Glomerular visceral epithelial cell (primary cell): ENCODE data around the gene RNFT2.

Experiments used
- DNase-seq: peaks from one replicate; pipeline ENCODE4 v3.0.0-alpha.2; 2016; ENCODE audit errors: extremely low spot score

The RNFT2 gene

GRCh38 chr12:116878567-116879508, 140.7 kb downstream of the RNFT2 start:
- no peak for DNase-seq

GRCh38 chr12:116879509-116880212, 141.5 kb downstream of the RNFT2 start:
- DNase-seq: no peak

GRCh38 chr12:116880213-116880816, 142.2 kb downstream of the RNFT2 start:
- DNase-seq: no peak

GRCh38 chr12:116880817-116881324, 142.8 kb downstream of the RNFT2 start:
- DNase-seq: peak; percentile 47

- no peak for DNase-seq
Measured at GRCh38 chr12:116881325-116881876, 143.3 kb downstream of the RNFT2 start, which contains the start of gene HRK. Gene HRK (minus strand): TSS chr12:116881441. CDS start chr12:116881307, 134 bp downstream.

GRCh38 chr12:116881877-116882507, 143.9 kb downstream of the RNFT2 start:
- no peak for DNase-seq

- peak; percentile 10 for DNase-seq
Measured at GRCh38 chr12:116882742-116883141, 144.6 kb downstream of the RNFT2 start.

GRCh38 chr12:116884871-116885270, 146.8 kb downstream of the RNFT2 start:
- DNase-seq: no peak

- no peak for DNase-seq
Measured at GRCh38 chr12:116885491-116885890, 147.4 kb downstream of the RNFT2 start.

- no peak for DNase-seq
Measured at GRCh38 chr12:116887244-116887643, 149.1 kb downstream of the RNFT2 start.

GRCh38 chr12:116887897-116888296, 149.8 kb downstream of the RNFT2 start:
- no peak for DNase-seq

GRCh38 chr12:116890330-116890729, 152.2 kb downstream of the RNFT2 start:
- no peak for DNase-seq

- no peak for DNase-seq
Measured at GRCh38 chr12:116891019-116891418, 152.9 kb downstream of the RNFT2 start.

- DNase-seq: no peak
Measured at GRCh38 chr12:116892349-116893140, 154.4 kb downstream of the RNFT2 start.

- no peak for DNase-seq
Measured at GRCh38 chr12:116894913-116895312, 156.8 kb downstream of the RNFT2 start.

- no peak for DNase-seq
Measured at GRCh38 chr12:116896411-116896924, 158.4 kb downstream of the RNFT2 start.

- no peak for DNase-seq
Measured at GRCh38 chr12:116897476-116897875, 159.4 kb downstream of the RNFT2 start.

GRCh38 chr12:116898669-116899068, 160.6 kb downstream of the RNFT2 start:
- DNase-seq: no peak

GRCh38 chr12:116901612-116902011, 163.5 kb downstream of the RNFT2 start:
- DNase-seq: no peak
